ENCODE results near the gene CARM1. TPM values are rescaled to one million over a fixed set of nuclear protein-coding genes. Genes with fewer than 3 reads are reported as not detected.

The CARM1 gene
- total and polyA plus RNA-seq, 2 donors (not counting 3 experiments of a cell fraction or from before 2014, with no cell fraction given), result 65.6 to 70.8 TPM

DNA sequence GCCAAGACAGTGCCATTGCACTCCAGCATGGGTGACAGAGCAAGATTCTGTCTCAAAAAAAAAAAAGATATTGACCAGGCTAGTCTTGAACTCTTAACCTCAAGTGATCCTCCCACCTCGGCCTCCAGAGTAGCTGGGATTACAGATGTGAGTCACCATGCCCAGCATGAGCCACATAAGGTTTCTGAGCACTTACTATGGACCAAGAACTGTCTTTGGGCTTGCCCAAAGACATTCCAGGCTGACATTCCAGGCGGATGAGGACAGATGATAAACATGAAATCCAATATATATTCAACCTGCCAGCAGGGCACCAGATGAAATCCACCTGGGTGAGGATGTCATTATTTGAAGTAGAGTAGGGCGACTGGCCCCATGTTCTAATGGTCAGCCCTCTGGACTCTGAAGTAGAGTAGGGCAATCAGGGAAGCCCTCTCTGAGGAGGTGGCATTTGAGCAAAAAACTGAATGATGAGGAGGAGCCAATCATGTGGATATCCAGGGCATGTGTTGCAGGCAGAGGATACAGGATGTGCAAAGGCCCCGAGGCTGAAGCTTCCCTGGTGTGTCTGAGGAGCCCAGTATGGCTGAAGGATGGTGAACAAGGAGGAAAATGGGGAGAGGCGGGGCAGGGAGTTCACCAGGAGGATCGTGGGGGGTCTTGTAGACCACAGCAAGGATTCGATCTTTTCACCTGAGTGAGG, 19.1 kb upstream of the CARM1 start:
- FAIRE-seq, result no peak
- ChIA-PET CTCF (interaction anchor here (5.6 kb wide), 1 partner anchor 13 kb away, joined by 56 read pairs; no protein-coding TSS in a partner anchor), POLR2A (no interaction called here)
- no peak for TF ChIP-seq POLR2A (IDR thresholded peaks at IDR 0.05; ENCODE audit: low read depth, low read length)
- no peak for TF ChIP-seq POLR2AphosphoS5 (IDR thresholded peaks at IDR 0.05; ENCODE audit: insufficient read depth, low read depth, low read length)
- no peak for TF ChIP-seq FOS (IDR thresholded peaks at IDR 0.05; ENCODE audit: borderline replicate concordance, insufficient read depth, low read length)
- no peak for TF ChIP-seq MYC (IDR thresholded peaks at IDR 0.05; ENCODE audit: low read depth, low read length)
- TF ChIP-seq, protein P1, sequence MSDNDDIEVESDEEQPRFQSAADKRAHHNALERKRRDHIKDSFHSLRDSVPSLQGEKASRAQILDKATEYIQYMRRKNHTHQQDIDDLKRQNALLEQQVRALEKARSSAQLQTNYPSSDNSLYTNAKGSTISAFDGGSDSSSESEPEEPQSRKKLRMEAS (IDR thresholded peaks at IDR 0.05; ENCODE audit: insufficient read depth, insufficient read length), result no peak
- TF ChIP-seq, protein P2, sequence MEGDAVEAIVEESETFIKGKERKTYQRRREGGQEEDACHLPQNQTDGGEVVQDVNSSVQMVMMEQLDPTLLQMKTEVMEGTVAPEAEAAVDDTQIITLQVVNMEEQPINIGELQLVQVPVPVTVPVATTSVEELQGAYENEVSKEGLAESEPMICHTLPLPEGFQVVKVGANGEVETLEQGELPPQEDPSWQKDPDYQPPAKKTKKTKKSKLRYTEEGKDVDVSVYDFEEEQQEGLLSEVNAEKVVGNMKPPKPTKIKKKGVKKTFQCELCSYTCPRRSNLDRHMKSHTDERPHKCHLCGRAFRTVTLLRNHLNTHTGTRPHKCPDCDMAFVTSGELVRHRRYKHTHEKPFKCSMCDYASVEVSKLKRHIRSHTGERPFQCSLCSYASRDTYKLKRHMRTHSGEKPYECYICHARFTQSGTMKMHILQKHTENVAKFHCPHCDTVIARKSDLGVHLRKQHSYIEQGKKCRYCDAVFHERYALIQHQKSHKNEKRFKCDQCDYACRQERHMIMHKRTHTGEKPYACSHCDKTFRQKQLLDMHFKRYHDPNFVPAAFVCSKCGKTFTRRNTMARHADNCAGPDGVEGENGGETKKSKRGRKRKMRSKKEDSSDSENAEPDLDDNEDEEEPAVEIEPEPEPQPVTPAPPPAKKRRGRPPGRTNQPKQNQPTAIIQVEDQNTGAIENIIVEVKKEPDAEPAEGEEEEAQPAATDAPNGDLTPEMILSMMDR (IDR thresholded peaks at IDR 0.05; ENCODE audit: extremely low read depth in 1 of 2, insufficient read depth in 1 of 2, low read depth in 1 of 2, low read length in 2 of 2), result no peak
- dilution Hi-C loops (cut with MboI; ENCODE audit: extremely low pct_ligation_motif_present, low sequenced_read_pairs), result no loop called here
- no TSS peak for BruUV-seq (replicated peaks)
- no peak overlapping the region for H3K4me2 ChIP-seq (ENCODE audit: insufficient read depth, low read length)
- H3K27ac ChIP-seq (ENCODE audit: insufficient read depth, low read depth, low read length), result no peak overlapping the region
- no peak overlapping the region for H3K4me3 ChIP-seq (replicated peaks in 1 of 3; ENCODE audit: insufficient read depth in 1 of 3, low read depth in 1 of 3, low read length in 3 of 3)
- no peaks in the 10 kb centered on the region for H3K36me3 ChIP-seq (ENCODE audit: control insufficient read depth in 2 of 2, extremely low read depth in 1 of 2, insufficient read depth in 2 of 2, low read length in 2 of 2)
- peaks cover 0 to 1% of the 10 kb centered on the region in 2 experiments for H3K27me3 ChIP-seq (ENCODE audit: control insufficient read depth in 2 of 2, insufficient read depth in 2 of 2, low read length in 2 of 2)
- H4K20me1 ChIP-seq (replicated peaks; ENCODE audit: control insufficient read depth, extremely low read depth, insufficient read depth, low read length), result no peaks in the 10 kb centered on the region
- H3K9me3 ChIP-seq (replicated peaks; ENCODE audit: control insufficient read depth, insufficient read depth, low read length), result no peaks in the 10 kb centered on the region
- H3K9me1 ChIP-seq (replicated peaks; ENCODE audit: control insufficient read depth, extremely low read depth, insufficient read depth, low read length), result no peaks in the 10 kb centered on the region
- intact Hi-C loops (cut with micrococcal nuclease), result no loop called here
- no peak overlapping the region for H3K9ac ChIP-seq (replicated peaks; ENCODE audit: extremely low read depth, insufficient read depth, low read length)
- no peak overlapping the region for H2AFZ ChIP-seq (ENCODE audit: low read depth, low read length)
- no peaks in the 10 kb centered on the region for H3K4me1 ChIP-seq (ENCODE audit: control insufficient read depth, extremely low read depth, insufficient read depth, low read length)
- no peak for DNase-seq (ENCODE audit: low read depth, low spot score)
- H3K79me2 ChIP-seq (ENCODE audit: control insufficient read depth, insufficient read depth, low read length), result no peaks in the 10 kb centered on the region
